ENCODE data around the gene TRIM38.

DNA sequence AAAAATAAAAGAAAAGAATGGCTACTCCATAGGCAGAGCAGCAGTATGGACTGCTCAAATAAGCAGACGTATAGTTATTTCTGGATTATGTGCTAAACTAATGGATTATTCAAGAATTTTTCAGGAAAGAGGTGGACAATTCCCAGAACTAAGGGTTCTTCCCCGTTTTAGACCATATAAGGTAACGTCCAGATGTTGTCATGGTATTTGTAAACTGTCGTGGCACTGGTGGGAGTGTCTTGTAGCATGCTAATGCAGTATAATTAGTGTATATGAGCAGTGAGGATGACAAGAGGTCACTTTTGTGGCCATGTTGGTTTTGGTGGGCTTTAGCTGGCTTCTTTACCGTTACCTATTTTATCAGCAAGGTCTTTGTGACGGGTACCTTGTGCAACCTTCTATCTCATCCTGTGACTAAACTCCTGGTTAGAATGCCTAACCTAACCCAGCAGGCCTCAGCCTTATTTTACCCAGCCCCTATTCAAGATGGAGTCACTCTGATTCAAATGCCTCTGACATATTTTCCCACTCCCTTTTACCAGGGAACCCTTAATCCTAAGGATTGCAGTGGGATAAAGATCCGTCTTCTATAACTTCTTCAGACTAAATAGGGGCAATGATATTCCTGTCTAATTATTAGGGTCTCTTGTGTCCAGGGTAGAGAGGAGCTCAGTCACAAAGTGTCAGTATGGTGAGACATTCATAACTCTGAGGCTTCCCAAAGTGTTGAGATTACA is 11.1 kb upstream of the TRIM38 start:
- TF ChIP-seq, protein P1, sequence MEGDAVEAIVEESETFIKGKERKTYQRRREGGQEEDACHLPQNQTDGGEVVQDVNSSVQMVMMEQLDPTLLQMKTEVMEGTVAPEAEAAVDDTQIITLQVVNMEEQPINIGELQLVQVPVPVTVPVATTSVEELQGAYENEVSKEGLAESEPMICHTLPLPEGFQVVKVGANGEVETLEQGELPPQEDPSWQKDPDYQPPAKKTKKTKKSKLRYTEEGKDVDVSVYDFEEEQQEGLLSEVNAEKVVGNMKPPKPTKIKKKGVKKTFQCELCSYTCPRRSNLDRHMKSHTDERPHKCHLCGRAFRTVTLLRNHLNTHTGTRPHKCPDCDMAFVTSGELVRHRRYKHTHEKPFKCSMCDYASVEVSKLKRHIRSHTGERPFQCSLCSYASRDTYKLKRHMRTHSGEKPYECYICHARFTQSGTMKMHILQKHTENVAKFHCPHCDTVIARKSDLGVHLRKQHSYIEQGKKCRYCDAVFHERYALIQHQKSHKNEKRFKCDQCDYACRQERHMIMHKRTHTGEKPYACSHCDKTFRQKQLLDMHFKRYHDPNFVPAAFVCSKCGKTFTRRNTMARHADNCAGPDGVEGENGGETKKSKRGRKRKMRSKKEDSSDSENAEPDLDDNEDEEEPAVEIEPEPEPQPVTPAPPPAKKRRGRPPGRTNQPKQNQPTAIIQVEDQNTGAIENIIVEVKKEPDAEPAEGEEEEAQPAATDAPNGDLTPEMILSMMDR (IDR thresholded peaks at IDR 0.05): no peak
- no peak for TF ChIP-seq POLR2AphosphoS5 (IDR thresholded peaks at IDR 0.05; ENCODE audit: insufficient read depth in 1 of 2, low read depth in 1 of 2)
- no peak for TF ChIP-seq POLR2A (IDR thresholded peaks at IDR 0.05)
